Liver (tissue), 3 donors: Measurements from ENCODE around the gene POU6F2.

ENCODE experiments used
- CTCF ChIP-seq: fragments of 150-350 bp; IDR thresholded peaks from 2 replicates; pipeline ENCODE4 v1.5.1; 2017; ENCODE audit warnings: improper control_type of control experiment, low read depth, low read length; ENCODE audit not compliant: missing input control
- NR2F2 ChIP-seq: IDR thresholded peaks from 2 replicates; pipeline ENCODE4 v1.6.1; 2016; ENCODE audit warnings: antibody characterized with exemption
- REST ChIP-seq: IDR thresholded peaks from 2 replicates; pipeline ENCODE4 v1.6.1; 2016; ENCODE audit warnings: antibody characterized with exemption, mild to moderate bottlenecking
- TAF1 ChIP-seq: conservative IDR thresholded peaks from 2 replicates; pipeline ENCODE4 v1.6.1; 2016; ENCODE audit warnings: antibody characterized with exemption, mild to moderate bottlenecking
- YY1 ChIP-seq: IDR thresholded peaks from 2 replicates; pipeline ENCODE4 v1.6.1; 2016; ENCODE audit warnings: antibody characterized with exemption, mild to moderate bottlenecking
- TF ChIP-seq, protein P1 (sequence below): IDR thresholded peaks from 2 replicates; pipeline ENCODE4 v1.6.1; 2016; ENCODE audit warnings: antibody characterized with exemption
- TF ChIP-seq, protein P2 (sequence below): IDR thresholded peaks from 2 replicates; pipeline ENCODE4 v1.6.1; 2016; ENCODE audit warnings: antibody characterized with exemption
- donor health status: healthy.
- donor health status: healthy.

DNA sequence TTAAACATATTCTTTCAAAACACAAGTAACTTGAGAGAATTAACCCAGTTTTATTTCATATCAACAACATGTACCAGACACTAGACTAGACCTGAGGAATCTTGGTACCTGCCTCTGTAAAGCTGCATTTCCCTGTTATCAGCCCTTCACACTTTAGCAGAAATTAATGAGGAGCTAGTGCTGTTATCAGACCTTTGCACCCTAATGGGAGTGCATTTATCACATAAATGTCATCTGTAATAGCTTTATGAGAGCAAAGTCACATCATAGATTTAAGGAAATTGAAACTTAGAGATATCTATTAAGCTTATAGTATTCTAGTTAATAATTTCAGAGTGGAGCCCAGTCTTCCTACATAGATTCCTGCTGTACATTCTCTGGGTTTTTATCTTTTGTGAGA, 318.1 kb downstream of the POU6F2 start:
- TF ChIP-seq CTCF (no peak), NR2F2 (no peak), YY1 (no peak), REST (no peak), TAF1 (no peak)
- TF ChIP-seq, protein P1, sequence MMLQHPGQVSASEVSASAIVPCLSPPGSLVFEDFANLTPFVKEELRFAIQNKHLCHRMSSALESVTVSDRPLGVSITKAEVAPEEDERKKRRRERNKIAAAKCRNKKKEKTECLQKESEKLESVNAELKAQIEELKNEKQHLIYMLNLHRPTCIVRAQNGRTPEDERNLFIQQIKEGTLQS: no peak
- TF ChIP-seq, protein P2, sequence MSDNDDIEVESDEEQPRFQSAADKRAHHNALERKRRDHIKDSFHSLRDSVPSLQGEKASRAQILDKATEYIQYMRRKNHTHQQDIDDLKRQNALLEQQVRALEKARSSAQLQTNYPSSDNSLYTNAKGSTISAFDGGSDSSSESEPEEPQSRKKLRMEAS: no peak
